Measurements from ENCODE around the gene NPTN.

Gene NPTN

GRCh38 chr15:73573037-73573436 lies 60.2 kb downstream of the NPTN start:
- no peaks in the 10 kb centered on the region for H4K20me1 ChIP-seq (ENCODE audit: low read depth, low read length)
- H3K36me3 ChIP-seq (ENCODE audit: low read length) = no peaks in the 10 kb centered on the region
- no peak overlapping the region for H3K9ac ChIP-seq (ENCODE audit: low read length)
- no peak for TF ChIP-seq EZH2phosphoT487 (conservative IDR thresholded peaks at IDR 0.05; ENCODE audit: low read length)
- TF ChIP-seq CTCF (IDR thresholded peaks at IDR 0.05; ENCODE audit: insufficient read depth, low read length, poor library complexity, severe bottlenecking) = no peak
- H2AFZ ChIP-seq (ENCODE audit: low read depth, low read length, severe bottlenecking) = no peak overlapping the region
- H3K9me3 ChIP-seq (ENCODE audit: insufficient read depth, low read length) = no peaks in the 10 kb centered on the region
- no peaks in the 10 kb centered on the region for H3K27me3 ChIP-seq (ENCODE audit: low read length)
- H3K9me2 ChIP-seq (replicated peaks; ENCODE audit: insufficient read depth, low read length) = no peaks in the 10 kb centered on the region
- H3K4me3 ChIP-seq (ENCODE audit: insufficient read depth, low read length, poor library complexity, severe bottlenecking) = no peak overlapping the region
- no peaks in the 10 kb centered on the region for H3K79me2 ChIP-seq (ENCODE audit: insufficient read depth, low read length)
- H3K4me2 ChIP-seq (ENCODE audit: low read depth, low read length, poor library complexity, severe bottlenecking) = no peak overlapping the region
- no peaks in the 10 kb centered on the region for H3F3A ChIP-seq (ENCODE audit: insufficient read depth)
- no peak overlapping the region for H3K27ac ChIP-seq (ENCODE audit: low read depth, low read length)

- Histone ChIP-seq H3K9me2 (replicated peaks; ENCODE audit: insufficient read depth, low read length) (no peaks in the 10 kb centered on the region), H3K27ac (ENCODE audit: low read depth, low read length) (no peak overlapping the region), H3K79me2 (ENCODE audit: insufficient read depth, low read length) (no peaks in the 10 kb centered on the region), H3K36me3 (ENCODE audit: low read length) (no peaks in the 10 kb centered on the region), H3K27me3 (ENCODE audit: low read length) (no peaks in the 10 kb centered on the region), H3K4me3 (ENCODE audit: insufficient read depth, low read length, poor library complexity, severe bottlenecking) (no peak overlapping the region), H3K4me2 (ENCODE audit: low read depth, low read length, poor library complexity, severe bottlenecking) (no peak overlapping the region), H4K20me1 (ENCODE audit: low read depth, low read length) (no peaks in the 10 kb centered on the region), H3K9ac (ENCODE audit: low read length) (no peak overlapping the region), H2AFZ (ENCODE audit: low read depth, low read length, severe bottlenecking) (no peak overlapping the region), H3K9me3 (ENCODE audit: insufficient read depth, low read length) (no peaks in the 10 kb centered on the region), H3F3A (ENCODE audit: insufficient read depth) (no peaks in the 10 kb centered on the region)
- TF ChIP-seq CTCF (IDR thresholded peaks at IDR 0.05; ENCODE audit: insufficient read depth, low read length, poor library complexity, severe bottlenecking) (no peak), EZH2phosphoT487 (conservative IDR thresholded peaks at IDR 0.05; ENCODE audit: low read length) (no peak)
These were observed 60.9 kb downstream of the NPTN start for GRCh38 chr15:73572296-73572695.

GRCh38 chr15:73571346-73571745 lies 61.8 kb downstream of the NPTN start:
- Histone ChIP-seq H3K79me2 (ENCODE audit: insufficient read depth, low read length) (no peaks in the 10 kb centered on the region), H3K36me3 (ENCODE audit: low read length) (no peaks in the 10 kb centered on the region), H3K9me3 (ENCODE audit: insufficient read depth, low read length) (no peaks in the 10 kb centered on the region), H3F3A (ENCODE audit: insufficient read depth) (no peaks in the 10 kb centered on the region), H3K9ac (ENCODE audit: low read length) (no peak overlapping the region), H4K20me1 (ENCODE audit: low read depth, low read length) (no peaks in the 10 kb centered on the region), H3K27ac (ENCODE audit: low read depth, low read length) (no peak overlapping the region), H3K4me3 (ENCODE audit: insufficient read depth, low read length, poor library complexity, severe bottlenecking) (no peak overlapping the region), H3K4me2 (ENCODE audit: low read depth, low read length, poor library complexity, severe bottlenecking) (no peak overlapping the region), H3K9me2 (replicated peaks; ENCODE audit: insufficient read depth, low read length) (no peaks in the 10 kb centered on the region), H2AFZ (ENCODE audit: low read depth, low read length, severe bottlenecking) (no peak overlapping the region), H3K27me3 (ENCODE audit: low read length) (no peaks in the 10 kb centered on the region)
- TF ChIP-seq CTCF (IDR thresholded peaks at IDR 0.05; ENCODE audit: insufficient read depth, low read length, poor library complexity, severe bottlenecking) (no peak), EZH2phosphoT487 (conservative IDR thresholded peaks at IDR 0.05; ENCODE audit: low read length) (no peak)

Data from SU-DHL-6 (cell line).